PC-9 (cell line): Measurements from ENCODE around the gene NID2. TPM values are rescaled to one million over a fixed set of nuclear protein-coding genes. Genes with fewer than 3 reads are reported as not detected.

ENCODE experiments used
- BruUV-seq: library from RNA; stranded (reverse); fragments of 400-500 nt; replicated peaks from 2 replicates; lab custom pipeline; 2021; lab: Mats Ljungman, UMichigan
- CTCF ChIA-PET: fragments of 300-600 bp; sonication (Branson Sonifier 250); formaldehyde crosslinking; loops from one replicate; lab custom pipeline; 2022; ENCODE audit warnings: antibody characterized with exemption; lab: Charles Lee
- POLR2A ChIA-PET: fragments of 300-600 bp; sonication (Branson Sonifier 250); formaldehyde crosslinking; loops from one replicate; lab custom pipeline; 2022; ENCODE audit warnings: antibody characterized with exemption; ENCODE audit not compliant: unreplicated experiment; lab: Charles Lee
- DNase-seq, 2 experiments: peaks; one replicate each; pipeline versions ENCODE4 v3.0.0 to v3.0.0-alpha.2; 2015 to 2022; ENCODE audit warnings: mixed read lengths in 1 of 2
- H2AFZ ChIP-seq: fragments of 200-600 bp; sonication (generic); 2 replicates; pipeline ENCODE4 v1.8.1; 2017; ENCODE audit warnings: antibody characterized with exemption
- H3F3A ChIP-seq: fragments of 200-600 bp; sonication (generic); 2 replicates; pipeline ENCODE4 v1.8.1; 2017; ENCODE audit warnings: antibody characterized with exemption, mild to moderate bottlenecking, low read depth; ENCODE audit not compliant: insufficient read depth
- H3K27ac ChIP-seq: fragments of 200-600 bp; sonication (generic); 2 replicates; pipeline ENCODE4 v1.6.1; 2016; ENCODE audit warnings: mixed run types
- H3K27me3 ChIP-seq: fragments of 200-600 bp; sonication (generic); 2 replicates; pipeline ENCODE4 v1.6.1; 2016; ENCODE audit warnings: low read depth, mixed run types; ENCODE audit not compliant: insufficient read depth
- H3K36me3 ChIP-seq: fragments of 200-600 bp; sonication (generic); 2 replicates; pipeline ENCODE4 v1.6.1; 2016; ENCODE audit warnings: low read depth, mixed run types
- H3K4me1 ChIP-seq: fragments of 200-600 bp; sonication (generic); replicated peaks from 2 replicates; pipeline ENCODE4 v1.6.1; 2016; ENCODE audit warnings: mixed run types; ENCODE audit not compliant: insufficient read depth
- H3K4me2 ChIP-seq: fragments of 200-600 bp; sonication (generic); 2 replicates; pipeline ENCODE4 v1.6.1; 2017; ENCODE audit warnings: mixed run types
- H3K4me3 ChIP-seq: fragments of 200-600 bp; sonication (generic); 2 replicates; pipeline ENCODE4 v1.6.1; 2016; ENCODE audit warnings: mixed run types
- H3K79me2 ChIP-seq: fragments of 200-600 bp; sonication (generic); 2 replicates; pipeline ENCODE4 v1.6.1; 2017; ENCODE audit warnings: low read depth, mixed run types
- H3K9me2 ChIP-seq: fragments of 200-600 bp; sonication (generic); 2 replicates; pipeline ENCODE4 v1.8.1; 2017; ENCODE audit warnings: mild to moderate bottlenecking; ENCODE audit not compliant: insufficient read depth
- H3K9me3 ChIP-seq: fragments of 200-600 bp; sonication (generic); 2 replicates; pipeline ENCODE4 v1.8.1; 2016; ENCODE audit warnings: low read depth; ENCODE audit not compliant: insufficient read depth
- H4K20me1 ChIP-seq: fragments of 200-600 bp; sonication (generic); 2 replicates; pipeline ENCODE4 v1.8.1; 2017; ENCODE audit not compliant: insufficient read depth
- EZH2 ChIP-seq: fragments of 200-600 bp; sonication (generic); IDR thresholded peaks from 2 replicates; pipeline ENCODE4 v1.8.0; 2017; ENCODE audit warnings: antibody characterized with exemption, low read depth
- intact Hi-C: fragments of 100-400 bp; cut with micrococcal nuclease; formaldehyde crosslinking; loops from one replicate; pipeline ENCODE4 v1.10.0; 2022; ENCODE audit not compliant: unreplicated experiment
- total RNA-seq: library from RNA; stranded (reverse); gene quantifications from 2 replicates; pipeline ENCODE4 v1.2.3, GENCODE V29; 2021
- TF ChIP-seq, protein P1 (sequence below): fragments of 200-600 bp; sonication (generic); conservative IDR thresholded peaks from 2 replicates; pipeline ENCODE4 v1.6.1; 2017; ENCODE audit warnings: mixed run types, antibody characterized with exemption, mild to moderate bottlenecking, moderate library complexity

Gene NID2
- total RNA-seq, 1 experiment from 2014 or later: 0.11 TPM

DNA sequence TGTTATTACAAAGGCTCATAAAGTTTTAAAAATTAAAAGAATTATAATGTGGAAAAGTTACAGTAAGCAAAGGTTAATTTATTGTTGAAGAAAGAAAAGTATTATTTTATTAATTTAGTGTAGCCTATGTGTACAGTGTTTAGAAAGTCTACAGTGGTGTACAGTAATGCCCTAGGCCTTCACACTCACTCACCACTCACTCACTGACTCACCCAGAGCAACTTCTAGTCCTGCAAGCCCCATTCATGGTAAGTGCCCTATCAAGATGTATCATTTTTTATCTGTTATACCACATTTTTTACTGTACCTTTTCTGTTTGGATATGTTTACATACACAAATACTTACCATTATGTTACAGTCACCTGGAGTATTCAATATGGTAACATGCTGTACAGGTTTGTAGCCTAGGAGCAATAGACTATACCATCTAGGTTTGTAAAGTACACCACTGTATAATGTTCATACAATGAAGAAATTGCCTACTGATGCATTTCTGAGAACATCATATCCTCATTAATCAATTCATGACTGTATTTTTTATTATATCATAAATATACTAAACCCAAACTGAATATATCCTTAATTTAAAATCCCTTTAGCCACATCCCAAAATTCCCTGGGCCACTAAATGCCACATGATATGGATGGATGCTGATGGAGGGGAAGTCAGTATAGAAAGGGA lies 43.6 kb upstream of the NID2 start:
- no peaks in the 10 kb centered on the region for H3K79me2 ChIP-seq
- H3K36me3 ChIP-seq: no peaks in the 10 kb centered on the region
- TF ChIP-seq, protein P1, sequence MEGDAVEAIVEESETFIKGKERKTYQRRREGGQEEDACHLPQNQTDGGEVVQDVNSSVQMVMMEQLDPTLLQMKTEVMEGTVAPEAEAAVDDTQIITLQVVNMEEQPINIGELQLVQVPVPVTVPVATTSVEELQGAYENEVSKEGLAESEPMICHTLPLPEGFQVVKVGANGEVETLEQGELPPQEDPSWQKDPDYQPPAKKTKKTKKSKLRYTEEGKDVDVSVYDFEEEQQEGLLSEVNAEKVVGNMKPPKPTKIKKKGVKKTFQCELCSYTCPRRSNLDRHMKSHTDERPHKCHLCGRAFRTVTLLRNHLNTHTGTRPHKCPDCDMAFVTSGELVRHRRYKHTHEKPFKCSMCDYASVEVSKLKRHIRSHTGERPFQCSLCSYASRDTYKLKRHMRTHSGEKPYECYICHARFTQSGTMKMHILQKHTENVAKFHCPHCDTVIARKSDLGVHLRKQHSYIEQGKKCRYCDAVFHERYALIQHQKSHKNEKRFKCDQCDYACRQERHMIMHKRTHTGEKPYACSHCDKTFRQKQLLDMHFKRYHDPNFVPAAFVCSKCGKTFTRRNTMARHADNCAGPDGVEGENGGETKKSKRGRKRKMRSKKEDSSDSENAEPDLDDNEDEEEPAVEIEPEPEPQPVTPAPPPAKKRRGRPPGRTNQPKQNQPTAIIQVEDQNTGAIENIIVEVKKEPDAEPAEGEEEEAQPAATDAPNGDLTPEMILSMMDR: no peak
- no peak for TF ChIP-seq EZH2
- no TSS peak for BruUV-seq
- H3K9me3 ChIP-seq: no peaks in the 10 kb centered on the region
- H3K27ac ChIP-seq: peak overlapping the region; percentile 77
- peaks cover 6% of the 10 kb centered on the region; the same call in 1 of the 2 replicates for H3K4me1 ChIP-seq
- CTCF ChIA-PET: interaction anchor here (0.8 kb wide), 1 partner anchor 1099 kb away, joined by 4 read pairs; no protein-coding TSS in a partner anchor
- H3K4me3 ChIP-seq: no peak overlapping the region
- no peaks in the 10 kb centered on the region for H3K9me2 ChIP-seq
- no peaks in the 10 kb centered on the region for H4K20me1 ChIP-seq
- H2AFZ ChIP-seq: no peak overlapping the region
- peak; percentile 5 to 57 for DNase-seq
- H3K4me2 ChIP-seq: no peak overlapping the region
- H3F3A ChIP-seq: peaks cover 10% of the 10 kb centered on the region; the same call in 1 of the 2 replicates
- POLR2A ChIA-PET: no interaction called here
- intact Hi-C loops: no loop called here
- H3K27me3 ChIP-seq: no peaks in the 10 kb centered on the region

DNA sequence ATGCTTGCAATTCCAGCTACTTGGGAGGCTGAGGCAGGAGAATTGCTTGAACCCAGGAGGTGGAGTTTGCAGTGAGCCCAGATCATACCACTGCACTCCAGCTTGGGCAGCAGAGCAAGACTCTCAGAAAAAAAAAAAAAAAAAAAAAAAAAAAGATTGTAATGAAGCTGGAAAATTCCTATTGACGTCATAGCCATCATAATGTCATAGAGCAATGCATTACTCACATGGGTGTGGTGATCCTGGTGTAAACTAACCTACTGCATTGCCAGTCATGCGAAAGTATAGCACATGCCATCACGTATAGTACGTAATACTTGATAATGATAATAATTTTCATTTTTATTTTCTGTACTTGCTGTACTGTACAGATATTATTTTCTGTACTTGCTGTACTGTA lies 42.7 kb upstream of the NID2 start:
- 0 out of 2 replicates have a peak overlapping the region, but pooled peaks have one; percentile 17 for H2AFZ ChIP-seq
- CTCF ChIA-PET: no interaction called here
- H3K79me2 ChIP-seq: no peaks in the 10 kb centered on the region
- H3K27ac ChIP-seq: peak overlapping the region; percentile 77
- peak in 1 of 2 experiments; percentile 56 for DNase-seq
- TF ChIP-seq, protein P1: no peak
- TF ChIP-seq EZH2: no peak
- no peaks in the 10 kb centered on the region for H3K36me3 ChIP-seq
- no TSS peak for BruUV-seq
- H3K9me2 ChIP-seq: no peaks in the 10 kb centered on the region
- POLR2A ChIA-PET: no interaction called here
- H3K27me3 ChIP-seq: no peaks in the 10 kb centered on the region
- peaks cover 10% of the 10 kb centered on the region; the same call in 1 of the 2 replicates for H3F3A ChIP-seq
- H3K4me3 ChIP-seq: no peak overlapping the region
- H3K4me1 ChIP-seq: peaks cover 6% of the 10 kb centered on the region; the same call in 1 of the 2 replicates
- no peaks in the 10 kb centered on the region for H4K20me1 ChIP-seq
- intact Hi-C loops: no loop called here
- H3K4me2 ChIP-seq: no peak overlapping the region
- no peaks in the 10 kb centered on the region for H3K9me3 ChIP-seq

DNA sequence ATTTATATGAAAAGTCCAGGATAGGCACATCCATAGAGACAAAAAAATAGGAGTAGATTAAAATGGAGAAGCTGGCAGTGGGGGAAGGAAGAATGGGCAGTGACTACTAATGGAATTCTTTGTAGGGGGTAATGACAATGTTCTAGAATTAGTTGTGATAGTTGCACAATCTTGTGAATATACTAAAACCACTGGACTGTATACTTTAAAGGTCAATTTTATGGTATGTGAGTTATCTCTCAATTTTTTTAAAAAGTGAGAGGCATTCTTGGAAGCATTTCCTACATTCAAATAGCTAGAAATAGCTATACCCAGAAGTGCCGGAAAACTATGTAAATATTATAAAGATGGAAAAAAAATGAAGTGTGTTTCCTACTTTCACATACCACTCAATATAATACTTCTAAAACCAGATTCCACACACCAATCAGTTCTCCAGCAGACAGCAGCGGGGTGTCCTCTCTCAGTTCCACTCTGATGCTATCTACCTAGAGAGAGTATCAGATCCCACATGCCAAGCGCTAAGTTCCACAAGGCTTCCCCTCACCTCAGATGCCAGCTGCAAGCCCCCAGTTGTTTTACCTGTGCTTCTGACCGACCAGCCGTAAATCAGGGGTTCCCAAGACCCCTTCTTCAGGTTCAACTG lies 41.7 kb upstream of the NID2 start:
- H3F3A ChIP-seq: peaks cover 10% of the 10 kb centered on the region; the same call in 1 of the 2 replicates
- TF ChIP-seq, protein P1: no peak
- TF ChIP-seq EZH2: no peak
- no peak overlapping the region for H3K27ac ChIP-seq
- no peak overlapping the region for H3K4me2 ChIP-seq
- no peaks in the 10 kb centered on the region for H3K36me3 ChIP-seq
- H2AFZ ChIP-seq: no peak overlapping the region
- CTCF ChIA-PET: no interaction called here
- intact Hi-C loops: no loop called here
- no peaks in the 10 kb centered on the region for H3K9me3 ChIP-seq
- no peaks in the 10 kb centered on the region for H3K27me3 ChIP-seq
- no peaks in the 10 kb centered on the region for H3K9me2 ChIP-seq
- BruUV-seq: no TSS peak
- DNase-seq: no peak
- H4K20me1 ChIP-seq: no peaks in the 10 kb centered on the region
- no peaks in the 10 kb centered on the region for H3K79me2 ChIP-seq
- POLR2A ChIA-PET: no interaction called here
- H3K4me1 ChIP-seq: peaks cover 6% of the 10 kb centered on the region; the same call in 1 of the 2 replicates
- no peak overlapping the region for H3K4me3 ChIP-seq
